GM12874 (cell line): ENCODE measurements around the gene SMIM17.

Experiments used
- CTCF ChIP-seq: IDR thresholded peaks from 2 replicates; pipeline ENCODE4 v1.5.1; 2011; ENCODE audit warnings: low read depth, mild to moderate bottlenecking, control low read depth, low read length, moderate library complexity; ENCODE audit not compliant: insufficient read depth

Gene SMIM17

DNA sequence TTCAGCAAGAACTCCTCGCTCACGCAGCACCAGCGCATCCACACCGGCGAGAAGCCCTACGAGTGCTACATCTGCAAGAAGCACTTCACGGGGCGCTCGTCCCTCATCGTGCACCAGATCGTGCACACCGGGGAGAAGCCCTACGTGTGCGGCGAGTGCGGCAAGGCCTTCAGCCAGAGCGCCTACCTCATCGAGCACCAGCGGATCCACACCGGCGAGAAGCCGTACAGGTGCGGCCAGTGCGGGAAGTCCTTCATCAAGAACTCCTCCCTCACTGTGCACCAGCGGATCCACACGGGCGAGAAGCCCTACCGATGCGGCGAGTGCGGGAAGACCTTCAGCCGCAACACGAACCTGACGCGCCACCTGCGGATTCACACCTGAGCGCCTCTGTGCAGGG is 20.6 kb upstream of the SMIM17 start:
- TF ChIP-seq CTCF = no peak

- no peak for TF ChIP-seq CTCF
These were observed 20.0 kb upstream of the SMIM17 start for GRCh38 chr19:56623006-56623405.

DNA sequence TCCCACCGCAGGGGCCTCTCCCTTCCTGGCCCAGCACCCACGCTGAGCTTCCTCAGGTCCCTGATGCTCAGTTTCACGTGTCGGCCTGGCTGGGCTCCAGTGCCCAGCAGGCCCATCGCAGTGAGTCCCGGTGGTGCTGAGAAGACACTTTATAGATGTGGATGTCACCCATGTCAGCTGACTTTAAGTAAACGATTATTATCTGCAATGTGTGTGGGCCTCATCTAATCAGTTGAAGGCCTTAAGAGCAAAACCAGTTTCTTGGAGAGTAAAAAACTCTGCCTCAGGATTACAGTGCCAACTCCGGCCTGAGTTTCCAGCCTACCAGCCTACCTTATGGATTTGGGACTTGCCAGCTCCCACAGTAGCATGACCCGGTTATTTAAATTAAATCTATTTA is 17.3 kb upstream of the SMIM17 start:
- TF ChIP-seq CTCF = no peak

DNA sequence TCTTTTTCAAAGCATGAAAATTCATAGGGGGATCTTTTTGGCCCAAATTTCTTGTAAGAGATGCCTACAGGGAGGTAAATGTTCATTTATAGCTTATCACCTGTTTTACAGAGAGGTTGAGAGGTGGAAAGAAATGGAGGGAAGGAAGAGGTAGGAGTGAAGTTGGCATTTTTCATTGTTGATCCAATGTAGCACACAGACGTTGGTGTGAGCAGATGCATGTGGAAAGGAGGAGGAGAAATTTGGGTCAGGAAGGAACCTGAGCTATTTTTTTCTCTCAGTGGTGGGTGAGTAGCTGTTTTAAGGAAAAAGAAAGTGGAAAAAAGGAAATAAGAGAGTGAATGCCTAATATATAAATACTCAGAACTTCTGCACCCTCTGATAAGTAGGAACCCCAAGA is 9.9 kb upstream of the SMIM17 start:
- no peak for TF ChIP-seq CTCF

DNA sequence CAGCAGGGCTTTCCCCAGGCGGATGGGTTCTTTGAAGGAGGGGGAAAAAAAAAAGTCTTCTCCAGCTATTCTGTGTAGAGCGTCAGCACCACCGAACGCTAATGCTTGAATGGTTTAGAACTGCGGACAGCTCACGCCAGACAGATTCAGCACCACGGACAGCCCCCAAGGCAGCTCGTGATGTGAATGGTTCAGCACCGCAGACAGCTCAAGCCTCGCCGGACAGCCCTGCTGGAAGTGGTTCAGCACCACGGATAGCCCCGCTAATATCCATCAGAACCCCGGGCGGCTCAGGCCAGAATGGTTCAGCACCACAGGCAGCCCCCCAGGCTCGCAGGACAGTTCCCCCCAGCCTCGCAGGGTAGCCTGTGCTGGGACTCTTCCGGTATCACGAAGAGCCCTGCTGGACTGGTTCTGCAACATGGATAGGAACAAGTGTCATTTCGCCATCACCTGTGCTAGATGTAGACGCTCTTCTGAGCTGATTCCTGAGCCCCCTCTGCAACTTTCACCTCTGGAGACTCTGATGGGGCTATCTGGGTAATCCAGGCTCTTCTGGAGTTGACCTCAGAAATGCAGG is 4.9 kb upstream of the SMIM17 start:
- TF ChIP-seq CTCF = no peak

GRCh38 chr19:56639217-56639616 is 3.7 kb upstream of the SMIM17 start:
- TF ChIP-seq CTCF = no peak

DNA sequence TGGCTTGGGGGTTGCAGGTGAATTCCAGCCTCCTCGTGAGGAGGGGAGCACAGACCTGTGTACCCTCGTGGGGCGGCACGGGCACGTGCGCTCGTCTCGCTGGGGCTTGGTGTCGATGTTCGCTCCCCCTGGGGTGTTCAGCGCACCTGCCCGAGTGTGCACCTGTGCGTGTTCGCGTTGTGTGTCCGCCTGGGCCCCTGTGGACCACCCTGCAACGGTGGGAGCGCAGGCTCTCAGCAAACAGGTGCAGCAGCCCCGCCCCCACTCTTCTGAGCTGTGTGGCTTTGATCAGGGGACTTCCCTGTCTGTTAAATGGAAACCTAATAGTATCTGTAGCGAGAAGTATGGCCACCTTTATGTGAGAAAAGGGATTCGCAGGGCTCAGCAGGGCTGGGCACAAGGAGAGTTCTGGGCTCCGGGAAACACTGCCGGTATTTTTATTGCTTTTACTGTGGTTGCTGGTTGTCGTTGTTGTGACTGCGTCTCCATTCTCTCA is 549 bp downstream of the SMIM17 start:
- no peak for TF ChIP-seq CTCF
